Measurements from ENCODE around the gene PDZK1IP1. TPM values are rescaled to one million over a fixed set of nuclear protein-coding genes. Genes with fewer than 3 reads are reported as not detected.

PDZK1IP1 gene
- total and polyA plus RNA-seq, 2 of the 4 experiments (the other 2 are of a cell fraction), result not detected

- Histone ChIP-seq H3K9me1 (ENCODE audit: insufficient read depth, low read length) (no peaks in the 10 kb centered on the region; the same call in 1 of the 2 replicates), H4K20me1 (ENCODE audit: insufficient read depth, low read length) (no peaks in the 10 kb centered on the region), H4K8ac (ENCODE audit: low read depth in 2 of 2, low read length in 2 of 2) (no peak overlapping the region), H3K27me3 (ENCODE audit: control insufficient read depth, insufficient read depth, low read length) (peaks cover 86% of the 10 kb centered on the region), H2BK120ac (ENCODE audit: low read depth, low read length) (no peak overlapping the region), H3K18ac (ENCODE audit: low read depth, low read length) (no peak overlapping the region), H3K79me1 (ENCODE audit: low read depth in 1 of 2, low read length in 2 of 2) (no peaks in the 10 kb centered on the region), H3K56ac (ENCODE audit: extremely low read depth, insufficient read depth, low read length) (no peak overlapping the region), H3K4me2 (ENCODE audit: low read depth, low read length) (no peak overlapping the region), H4K91ac (ENCODE audit: insufficient read depth, low read depth, low read length) (no peak overlapping the region), H4K5ac (ENCODE audit: low read depth, low read length) (no peak overlapping the region), H3K4ac (ENCODE audit: low read depth, low read length) (no peak overlapping the region), H2AFZ (replicated peaks; ENCODE audit: low read length, poor library complexity) (peak overlapping the region; percentile 28), H2BK5ac (ENCODE audit: low read depth, low read length, poor library complexity, severe bottlenecking) (no peak overlapping the region), H3K9me3 (ENCODE audit: control insufficient read depth, insufficient read depth, low read length) (peaks cover 10% of the 10 kb centered on the region; the same call in 1 of the 2 replicates), H3K4me1 (ENCODE audit: control insufficient read depth, insufficient read depth, low read length) (peaks cover 3% of the 10 kb centered on the region), H3K36me3 (ENCODE audit: control insufficient read depth, insufficient read depth, low read length) (no peaks in the 10 kb centered on the region), H2BK20ac (ENCODE audit: low read depth, low read length) (no peak overlapping the region), H2AK9ac (replicated peaks; ENCODE audit: low read depth, low read length, poor library complexity) (peak overlapping the region; percentile 50), H3K4me3 (ENCODE audit: insufficient read depth, low read depth, low read length) (no peak overlapping the region), H3K27ac (ENCODE audit: insufficient read depth, low read length) (no peak overlapping the region), H3K14ac (replicated peaks; ENCODE audit: low read depth, low read length) (no peak overlapping the region), H2BK15ac (ENCODE audit: low read depth, low read length) (no peak overlapping the region), H3K23ac (ENCODE audit: low read depth, low read length) (no peak overlapping the region), H2AK5ac (ENCODE audit: low read depth, low read length) (no peak overlapping the region), H3K9ac (ENCODE audit: low read depth, low read length) (no peak overlapping the region)
- ChIA-PET POLR2A (ENCODE audit: unreplicated experiment) (no interaction called here), CTCF (interaction anchor here (0.6 kb wide), 1 partner anchor 88 kb away, joined by 7 read pairs; no protein-coding TSS in a partner anchor)
- no peak for DNase-seq
- in situ Hi-C loops (cut with MboI; ENCODE audit: low sequenced_read_pairs) (no loop called here), intact Hi-C loops (cut with micrococcal nuclease) (no loop called here), dilution Hi-C loops (cut with HindIII; ENCODE audit: low sequenced_read_pairs, unreplicated experiment) (no loop called here)
- ATAC-seq (ENCODE audit: low read depth), result no peak
- TF ChIP-seq FOS (IDR thresholded peaks at IDR 0.05; ENCODE audit: low read depth, low read length), result no peak
- no peak for TF ChIP-seq SMC3 (IDR thresholded peaks at IDR 0.05; ENCODE audit: low read depth, low read length)
- no peak for TF ChIP-seq RFX5 (IDR thresholded peaks at IDR 0.05; ENCODE audit: low read depth, low read length)
- TF ChIP-seq USF2 (IDR thresholded peaks at IDR 0.05; ENCODE audit: low read depth, low read length), result no peak
- TF ChIP-seq MAZ (IDR thresholded peaks at IDR 0.05; ENCODE audit: borderline replicate concordance, low read depth, low read length), result no peak
- no peak for TF ChIP-seq RCOR1 (IDR thresholded peaks at IDR 0.05; ENCODE audit: insufficient replicate concordance, low read length)
- no TSS peak for BruUV-seq (replicated peaks)
- WGBS, 2 experiments (ENCODE audit: extremely low coverage in 2 of 2, insufficient read length in 1 of 2), result 18% methylated on average over 1 of the region's 9 CpGs; no CpG with 5 or more reads in 1 of the 2 experiments
These were observed 34.3 kb upstream of the PDZK1IP1 start for GRCh38 chr1:47223921-47224675.
